Upper lobe of right lung (tissue), 1 donor: ENCODE results near the gene UBE2H. TPM values are rescaled to one million over a fixed set of nuclear protein-coding genes. Genes with fewer than 3 reads are reported as not detected.

ENCODE experiments used
- ATAC-seq: fragments of 200-7000 bp; cut with Tn5 transposase; one replicate; pipeline ENCODE4 v1.9.1; 2020; ENCODE audit warnings: mild to moderate bottlenecking, moderate library complexity
- DNase-seq: peaks from one replicate; pipeline ENCODE4 v3.0.0-alpha.2; 2020
- H3K27ac ChIP-seq: fragments of 200-600 bp; one replicate; pipeline ENCODE4 v1.8.0; 2022
- H3K27me3 ChIP-seq: fragments of 200-600 bp; one replicate; pipeline ENCODE4 v1.8.0; 2022; ENCODE audit warnings: mild to moderate bottlenecking
- H3K36me3 ChIP-seq: fragments of 200-600 bp; one replicate; pipeline ENCODE4 v1.8.0; 2022
- H3K4me1 ChIP-seq: fragments of 200-600 bp; one replicate; pipeline ENCODE4 v1.8.0; 2022
- H3K4me3 ChIP-seq: fragments of 200-600 bp; one replicate; pipeline ENCODE4 v1.8.0; 2022; ENCODE audit warnings: mild to moderate bottlenecking
- H3K9me3 ChIP-seq: fragments of 200-600 bp; one replicate; pipeline ENCODE4 v1.8.0; 2022
- intact Hi-C: fragments of 100-400 bp; cut with DNase I; formaldehyde crosslinking; loops from one replicate; pipeline ENCODE4 v1.11.0; 2022
- total RNA-seq: library from RNA; stranded (reverse); fragmentation: NEBNext Ultra II Directional; extraction: Animal tissue kit (Norgen Biotek cat#: 25700); gene quantifications from one replicate; pipeline ENCODE4 v1.2.1, GENCODE V29; 2021
- TF ChIP-seq, protein P1 (sequence below): fragments of 200-600 bp; IDR thresholded peaks from one replicate; pipeline ENCODE4 v1.8.0; 2022; ENCODE audit warnings: antibody characterized with exemption
- donor health status: DM: no; HTN: yes; CAD: no; lungs with severe emphysema.

UBE2H gene
- total RNA-seq, 1 donor from 2014 or later = 69.1 TPM

DNA sequence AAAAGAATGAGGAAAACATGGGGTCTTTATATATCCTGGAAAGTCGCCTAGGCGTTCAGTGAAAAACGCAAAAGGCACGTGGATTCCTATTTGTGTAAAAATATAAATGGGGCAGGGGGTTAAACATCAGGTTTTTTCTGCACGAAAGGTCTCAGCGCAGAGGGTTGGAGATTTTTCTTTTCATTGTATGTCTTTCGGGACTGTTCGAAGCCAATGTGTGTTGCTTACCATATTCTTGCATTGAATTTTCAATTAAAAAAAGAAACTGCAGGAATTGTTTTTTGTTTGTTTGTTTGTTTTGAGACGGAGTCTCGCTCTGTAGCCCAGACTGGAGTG is 169.2 kb downstream of the UBE2H start:
- Histone ChIP-seq H3K9me3 (no peaks in the 10 kb centered on the region), H3K27ac (no peak overlapping the region), H3K4me1 (peaks cover 52% of the 10 kb centered on the region), H3K4me3 (no peak overlapping the region), H3K36me3 (no peaks in the 10 kb centered on the region), H3K27me3 (peaks cover 92% of the 10 kb centered on the region)
- TF ChIP-seq, protein P1, sequence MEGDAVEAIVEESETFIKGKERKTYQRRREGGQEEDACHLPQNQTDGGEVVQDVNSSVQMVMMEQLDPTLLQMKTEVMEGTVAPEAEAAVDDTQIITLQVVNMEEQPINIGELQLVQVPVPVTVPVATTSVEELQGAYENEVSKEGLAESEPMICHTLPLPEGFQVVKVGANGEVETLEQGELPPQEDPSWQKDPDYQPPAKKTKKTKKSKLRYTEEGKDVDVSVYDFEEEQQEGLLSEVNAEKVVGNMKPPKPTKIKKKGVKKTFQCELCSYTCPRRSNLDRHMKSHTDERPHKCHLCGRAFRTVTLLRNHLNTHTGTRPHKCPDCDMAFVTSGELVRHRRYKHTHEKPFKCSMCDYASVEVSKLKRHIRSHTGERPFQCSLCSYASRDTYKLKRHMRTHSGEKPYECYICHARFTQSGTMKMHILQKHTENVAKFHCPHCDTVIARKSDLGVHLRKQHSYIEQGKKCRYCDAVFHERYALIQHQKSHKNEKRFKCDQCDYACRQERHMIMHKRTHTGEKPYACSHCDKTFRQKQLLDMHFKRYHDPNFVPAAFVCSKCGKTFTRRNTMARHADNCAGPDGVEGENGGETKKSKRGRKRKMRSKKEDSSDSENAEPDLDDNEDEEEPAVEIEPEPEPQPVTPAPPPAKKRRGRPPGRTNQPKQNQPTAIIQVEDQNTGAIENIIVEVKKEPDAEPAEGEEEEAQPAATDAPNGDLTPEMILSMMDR = no peak
- ATAC-seq (no peak), DNase-seq (no peak)
- intact Hi-C loops = no loop called here

DNA sequence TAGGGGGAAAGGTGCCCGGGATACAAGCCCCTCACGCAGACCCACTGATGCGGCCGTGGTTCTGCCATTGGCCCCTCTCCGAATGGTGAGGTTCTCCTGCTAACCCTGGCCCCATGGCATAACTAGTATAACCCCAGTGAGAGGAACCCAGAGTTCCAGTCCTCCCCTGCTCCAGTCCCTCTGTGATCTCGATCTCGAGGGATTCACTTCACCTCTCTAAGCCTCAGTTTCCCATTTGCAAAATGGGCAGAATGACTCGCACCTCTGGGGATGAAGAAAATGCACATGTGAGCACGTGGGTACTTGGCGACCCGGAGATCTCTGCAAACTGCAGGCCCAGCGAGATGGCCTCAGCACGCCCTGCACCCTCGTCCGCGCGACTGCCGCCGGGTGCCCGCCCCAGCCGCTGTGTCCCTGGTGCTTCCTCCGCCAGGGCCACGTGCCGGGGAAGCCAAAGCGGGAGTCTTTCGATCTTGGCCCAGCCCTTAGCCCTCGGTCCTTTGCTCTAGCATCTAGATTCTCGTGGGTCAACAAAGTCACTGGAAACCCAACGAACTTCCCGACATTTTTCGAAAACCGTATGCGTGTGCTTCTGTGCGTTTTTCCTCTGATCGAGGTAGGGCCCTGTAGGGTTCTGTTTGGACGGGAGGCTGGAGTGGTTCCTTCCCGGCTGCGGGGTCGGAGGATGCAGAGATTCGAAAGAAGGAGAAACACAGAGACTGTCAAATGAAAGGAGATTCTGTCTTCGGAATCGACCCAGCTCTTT is 169.8 kb downstream of the UBE2H start:
- H3K36me3 ChIP-seq = no peaks in the 10 kb centered on the region
- no peak overlapping the region for H3K4me3 ChIP-seq
- ATAC-seq (no peak), DNase-seq (no peak)
- no peaks in the 10 kb centered on the region for H3K9me3 ChIP-seq
- peaks cover 98% of the 10 kb centered on the region for H3K27me3 ChIP-seq
- TF ChIP-seq, protein P1 = no peak
- no peak overlapping the region for H3K27ac ChIP-seq
- peaks cover 55% of the 10 kb centered on the region for H3K4me1 ChIP-seq
- intact Hi-C loops = no loop called here

DNA sequence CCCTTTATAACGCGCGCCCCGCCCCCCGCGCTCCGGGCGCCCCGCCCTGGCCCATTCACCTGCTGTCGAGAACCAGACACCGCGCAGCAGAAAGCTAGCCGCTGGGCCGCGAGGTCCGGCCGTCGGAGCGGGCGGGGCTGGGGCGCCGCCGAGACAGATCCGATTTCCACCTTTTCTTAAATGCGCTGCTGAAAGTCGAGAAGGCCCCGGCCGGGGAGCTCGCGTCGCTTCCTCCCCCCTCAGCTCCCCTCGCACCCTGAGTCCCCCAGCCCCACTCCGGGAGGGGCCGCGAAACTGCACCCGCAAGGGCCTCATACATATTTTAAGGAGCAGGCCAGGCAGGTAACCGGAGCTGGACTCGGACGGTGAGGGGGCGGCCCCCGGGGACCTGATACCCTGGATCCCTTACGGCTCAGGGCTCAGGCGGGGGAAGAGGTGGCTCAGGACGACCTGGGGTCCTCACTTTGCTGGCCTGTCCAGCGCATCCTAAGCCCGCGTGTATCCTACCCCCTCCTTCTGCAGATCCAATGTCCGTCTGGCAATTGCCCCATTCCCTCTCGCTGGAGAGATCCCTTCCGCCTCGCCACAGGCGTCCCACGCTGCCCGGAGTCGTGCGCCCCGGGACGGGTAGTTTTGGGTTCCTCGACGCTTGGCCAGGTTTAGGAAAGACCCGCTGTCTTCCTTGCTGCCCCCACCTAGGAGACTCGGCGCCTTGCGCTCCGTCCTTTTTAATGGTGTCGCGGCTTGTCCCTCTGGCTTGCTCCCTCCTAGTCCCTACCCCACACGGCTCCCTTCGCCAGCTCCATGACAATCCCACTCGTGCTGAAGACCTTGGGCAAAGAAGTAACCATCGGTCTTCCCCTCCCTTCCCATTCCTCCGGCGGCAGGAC is 170.6 kb downstream of the UBE2H start:
- no peak for ATAC-seq
- Histone ChIP-seq H3K4me1 (peaks cover 55% of the 10 kb centered on the region), H3K36me3 (no peaks in the 10 kb centered on the region), H3K27ac (no peak overlapping the region), H3K9me3 (no peaks in the 10 kb centered on the region), H3K27me3 (peaks cover 100% of the 10 kb centered on the region), H3K4me3 (no peak overlapping the region)
- DNase-seq = no peak
- TF ChIP-seq, protein P1 = no peak
- intact Hi-C loops = no loop called here

DNA sequence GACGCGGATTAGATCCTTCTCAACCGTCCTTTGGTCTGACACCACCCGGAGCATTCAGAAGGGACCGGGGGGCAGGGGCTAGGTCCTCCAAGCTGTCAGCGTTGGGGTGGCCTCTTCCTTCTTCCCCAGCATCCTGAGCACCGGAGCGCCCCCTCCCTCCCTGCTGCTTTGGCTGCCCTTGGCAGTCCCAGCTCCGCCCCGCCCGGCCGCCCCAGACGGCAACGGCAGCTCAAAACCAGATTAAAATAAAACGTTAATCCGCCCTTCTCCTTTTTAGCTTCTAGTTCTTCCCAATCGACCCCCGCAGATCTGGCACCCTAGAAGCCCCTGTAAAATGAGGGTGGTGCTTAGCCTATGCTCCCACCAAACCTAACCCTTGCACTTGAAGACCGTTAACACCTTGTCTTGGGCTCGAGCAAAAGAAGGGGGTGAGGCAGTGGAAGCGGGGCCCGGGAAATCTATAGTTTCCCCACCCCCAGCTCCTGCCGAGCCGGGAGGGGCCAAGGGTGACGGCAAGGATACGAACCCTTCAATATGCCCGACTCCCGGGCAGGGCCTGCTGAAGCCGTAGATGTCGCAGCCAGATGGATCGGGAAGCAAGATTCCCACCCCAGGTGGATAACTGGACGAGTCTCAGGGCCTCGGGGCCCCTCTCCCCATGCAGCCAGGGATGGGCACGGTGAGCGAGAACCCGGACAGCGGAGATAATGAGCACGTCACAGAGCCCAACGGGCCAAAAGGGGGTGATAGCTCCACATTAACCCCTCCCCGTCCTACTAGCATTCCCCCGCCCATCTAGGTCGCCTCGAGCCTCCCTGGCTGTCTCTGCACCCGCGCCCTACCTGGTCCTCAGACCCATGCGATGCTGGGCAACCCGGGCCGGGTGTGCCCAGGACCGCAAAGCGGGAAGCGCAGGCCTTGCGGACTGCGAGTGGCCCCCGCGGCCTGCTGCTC is 171.5 kb downstream of the UBE2H start:
- TF ChIP-seq, protein P1 = no peak
- no peak for DNase-seq
- Histone ChIP-seq H3K4me1 (peaks cover 55% of the 10 kb centered on the region), H3K36me3 (no peaks in the 10 kb centered on the region), H3K9me3 (no peaks in the 10 kb centered on the region), H3K27ac (no peak overlapping the region), H3K4me3 (peak overlapping the region; percentile 55), H3K27me3 (peaks cover 100% of the 10 kb centered on the region)
- intact Hi-C loops = no loop called here
- no peak for ATAC-seq

Other genes with a start within 250 kb of the UBE2H start
- 12.8 TPM for gene ZC3HC1, start 98.4 kb upstream of the UBE2H start, total RNA-seq
- 32.0 TPM for gene KLHDC10, start 117.6 kb upstream of the UBE2H start, total RNA-seq